Ovary (tissue), 3 donors: ENCODE measurements around the gene FAM171A1.

Source experiments
- POLR2A ChIP-seq: fragments of 450-650 bp; IDR thresholded peaks from one replicate; pipeline ENCODE4 v1.6.1; 2017; ENCODE audit warnings: antibody characterized with exemption, mild to moderate bottlenecking, moderate library complexity
- TF ChIP-seq, protein P1 (sequence below), 3 donors: fragments of 450-650 bp in 2 of 3; fragments of 200-600 bp in 1 of 3; IDR thresholded peaks; one replicate each; pipeline versions ENCODE4 v1.5.1 to v1.8.0; 2016 to 2022; ENCODE audit warnings: antibody characterized with exemption in 3 of 3, mild to moderate bottlenecking in 1 of 3
- donor health status: DM: no; HTN: no; CAD: no.

DNA sequence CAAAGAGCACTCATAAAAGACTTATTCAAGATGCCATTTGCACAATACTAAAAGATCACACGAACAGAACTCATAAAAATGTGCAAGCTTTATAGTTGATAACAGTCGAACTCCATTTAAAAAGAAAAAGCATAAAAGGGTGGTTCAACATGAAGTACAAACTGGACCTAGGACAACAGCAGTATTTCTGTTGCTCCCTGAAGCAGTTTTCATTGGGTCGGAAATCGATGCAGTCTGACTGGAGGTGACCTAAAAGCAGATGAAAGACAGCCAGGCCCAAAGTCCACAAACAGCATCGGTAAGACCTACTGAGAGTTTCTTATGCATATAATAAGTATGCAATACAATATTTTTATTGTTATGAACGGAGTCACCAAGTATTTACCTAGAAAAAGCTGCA, 23.9 kb downstream of the FAM171A1 start:
- TF ChIP-seq POLR2A = no peak
- TF ChIP-seq, protein P1, sequence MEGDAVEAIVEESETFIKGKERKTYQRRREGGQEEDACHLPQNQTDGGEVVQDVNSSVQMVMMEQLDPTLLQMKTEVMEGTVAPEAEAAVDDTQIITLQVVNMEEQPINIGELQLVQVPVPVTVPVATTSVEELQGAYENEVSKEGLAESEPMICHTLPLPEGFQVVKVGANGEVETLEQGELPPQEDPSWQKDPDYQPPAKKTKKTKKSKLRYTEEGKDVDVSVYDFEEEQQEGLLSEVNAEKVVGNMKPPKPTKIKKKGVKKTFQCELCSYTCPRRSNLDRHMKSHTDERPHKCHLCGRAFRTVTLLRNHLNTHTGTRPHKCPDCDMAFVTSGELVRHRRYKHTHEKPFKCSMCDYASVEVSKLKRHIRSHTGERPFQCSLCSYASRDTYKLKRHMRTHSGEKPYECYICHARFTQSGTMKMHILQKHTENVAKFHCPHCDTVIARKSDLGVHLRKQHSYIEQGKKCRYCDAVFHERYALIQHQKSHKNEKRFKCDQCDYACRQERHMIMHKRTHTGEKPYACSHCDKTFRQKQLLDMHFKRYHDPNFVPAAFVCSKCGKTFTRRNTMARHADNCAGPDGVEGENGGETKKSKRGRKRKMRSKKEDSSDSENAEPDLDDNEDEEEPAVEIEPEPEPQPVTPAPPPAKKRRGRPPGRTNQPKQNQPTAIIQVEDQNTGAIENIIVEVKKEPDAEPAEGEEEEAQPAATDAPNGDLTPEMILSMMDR (IDR thresholded peaks at IDR 0.05) = no peak
